Measurements from ENCODE around the gene VTN.

Gene VTN

DNA sequence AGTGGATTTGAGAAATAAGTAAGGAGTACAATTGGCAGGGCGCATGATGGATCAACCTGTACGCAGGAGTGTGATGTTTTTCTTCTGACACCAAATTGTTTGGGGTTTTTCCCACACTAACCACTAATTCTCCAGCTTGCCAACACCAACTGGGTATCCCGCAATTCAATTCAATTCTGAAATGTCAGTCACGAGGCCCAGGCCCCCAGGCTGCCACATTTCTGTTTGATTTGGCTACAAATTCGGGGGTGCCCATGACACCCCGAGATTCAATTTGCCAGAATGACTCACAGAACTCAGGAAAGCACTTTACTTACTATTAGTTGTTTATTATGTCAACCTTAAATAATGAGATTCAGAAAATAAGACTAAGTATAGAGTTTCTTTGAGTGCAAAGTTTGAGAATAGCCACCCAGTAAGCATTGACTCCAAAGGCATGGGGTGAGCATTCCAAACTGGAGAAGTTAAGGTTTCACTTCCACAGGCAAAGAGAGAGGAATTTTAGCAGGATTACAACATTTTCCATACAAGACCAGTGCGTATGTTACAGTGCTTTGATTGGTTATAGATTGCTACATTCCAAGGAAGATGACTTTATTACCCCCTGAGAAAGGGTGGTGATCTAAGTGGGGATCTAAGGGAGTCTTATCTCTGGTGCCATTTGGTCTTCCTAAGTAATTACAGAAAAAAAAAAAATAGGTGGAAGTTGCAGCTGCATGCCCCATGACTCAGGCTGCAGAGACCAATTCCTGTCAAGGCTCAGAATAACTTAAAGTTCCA lies 24.4 kb upstream of the VTN start:
- no peak for DNase-seq

GRCh38 chr17:28392491-28392890 lies 22.4 kb upstream of the VTN start:
- DNase-seq = no peak

DNA sequence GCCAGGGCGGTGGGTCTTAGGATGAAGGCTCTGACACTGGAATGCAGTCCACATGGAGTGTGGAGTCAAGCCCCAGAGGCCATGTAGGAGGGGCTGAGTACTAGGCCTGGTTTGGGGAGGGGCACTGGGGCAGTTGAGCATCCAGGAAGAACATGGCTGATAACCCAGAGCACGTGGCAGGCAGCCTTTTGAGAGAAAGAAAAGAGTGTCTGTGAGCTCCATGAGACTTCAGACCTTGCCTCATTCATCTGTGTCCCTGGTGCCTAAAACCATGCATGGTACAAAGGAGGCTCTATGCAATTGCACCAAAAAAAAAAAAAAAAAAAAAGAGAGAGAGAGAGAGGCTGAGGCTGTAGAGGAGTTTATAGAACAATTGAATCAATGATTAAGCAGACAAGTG lies 21.3 kb upstream of the VTN start:
- no peak for DNase-seq

GRCh38 chr17:28390984-28391383 lies 20.9 kb upstream of the VTN start:
- no peak for DNase-seq

DNA sequence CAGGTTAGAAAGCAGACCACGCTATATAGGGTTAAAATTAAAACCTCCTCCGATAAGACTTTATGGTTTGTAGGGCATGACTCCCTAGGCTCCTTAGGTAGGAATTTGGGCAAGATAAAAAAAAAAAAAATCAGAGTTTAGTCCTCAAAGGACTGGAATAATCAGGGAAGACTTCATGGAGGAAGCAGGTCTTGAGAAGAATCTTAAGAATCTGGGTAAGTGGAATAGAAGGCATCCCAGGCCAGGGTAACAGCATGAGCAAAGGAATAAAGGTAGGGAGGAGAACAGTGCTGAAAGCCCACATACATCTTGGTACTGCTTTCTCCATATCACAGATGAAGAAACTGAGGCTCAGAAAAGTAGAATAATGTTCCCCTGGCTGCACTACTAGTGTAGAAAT lies 20.5 kb upstream of the VTN start:
- no peak for DNase-seq

DNA sequence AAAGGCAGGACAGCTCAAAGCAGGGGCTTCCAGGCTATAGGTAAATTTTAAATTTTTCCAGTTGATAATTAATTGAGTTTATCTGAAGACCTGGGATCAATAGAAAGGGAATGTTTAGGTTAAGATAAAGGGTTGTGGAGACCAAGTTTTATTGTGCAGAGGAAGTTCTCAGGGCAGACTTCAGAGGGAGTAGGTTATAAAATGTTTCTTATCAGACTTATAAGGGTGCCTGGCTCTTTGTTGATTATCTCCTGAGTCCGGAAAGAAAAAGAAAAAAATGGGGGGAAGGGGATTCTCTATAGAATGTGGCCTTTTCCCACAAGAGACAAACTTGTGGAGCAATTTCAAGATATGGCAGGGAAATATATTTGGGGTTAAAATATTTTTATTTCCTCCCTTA lies 20.0 kb upstream of the VTN start:
- DNase-seq = no peak

GRCh38 chr17:28388106-28388505 lies 18.0 kb upstream of the VTN start:
- DNase-seq = no peak

DNA sequence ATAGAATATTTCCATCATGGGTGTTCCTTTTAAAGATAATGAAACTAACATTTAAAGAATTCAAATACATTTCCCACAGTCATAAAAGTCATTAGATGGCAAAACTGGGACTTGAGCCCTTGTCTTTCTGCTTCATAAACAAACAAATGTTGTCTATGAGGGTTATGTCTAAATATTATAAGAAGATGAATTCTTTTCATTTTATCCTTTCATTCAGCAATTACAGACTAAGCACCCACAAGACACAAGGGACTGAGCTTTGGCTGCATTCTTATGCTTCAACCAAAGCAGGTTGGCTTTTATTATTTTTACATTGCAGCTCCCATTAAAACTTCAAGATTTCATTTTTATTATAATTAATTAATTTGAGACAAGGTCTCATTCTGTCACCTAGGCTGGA lies 16.3 kb upstream of the VTN start:
- DNase-seq = no peak

- peak; percentile 30 for DNase-seq
Observed at GRCh38 chr17:28385406-28385805, 15.3 kb upstream of the VTN start.

DNA sequence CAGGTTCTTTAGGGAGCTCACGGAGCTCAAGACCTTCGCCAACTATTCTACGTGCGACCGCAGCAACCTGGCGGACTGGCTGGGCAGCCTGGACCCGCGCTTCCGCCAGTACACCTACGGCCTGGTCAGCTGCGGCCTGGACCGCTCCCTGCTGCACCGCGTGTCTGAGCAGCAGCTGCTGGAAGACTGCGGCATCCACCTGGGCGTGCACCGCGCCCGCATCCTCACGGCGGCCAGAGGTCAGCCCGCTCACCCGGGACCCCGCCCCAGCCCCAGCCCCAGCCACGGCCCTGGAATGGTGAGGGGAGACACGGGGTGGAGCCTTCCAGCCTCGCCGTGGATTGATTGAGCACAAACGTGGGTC lies 14.9 kb upstream of the VTN start:
- DNase-seq = no peak

DNA sequence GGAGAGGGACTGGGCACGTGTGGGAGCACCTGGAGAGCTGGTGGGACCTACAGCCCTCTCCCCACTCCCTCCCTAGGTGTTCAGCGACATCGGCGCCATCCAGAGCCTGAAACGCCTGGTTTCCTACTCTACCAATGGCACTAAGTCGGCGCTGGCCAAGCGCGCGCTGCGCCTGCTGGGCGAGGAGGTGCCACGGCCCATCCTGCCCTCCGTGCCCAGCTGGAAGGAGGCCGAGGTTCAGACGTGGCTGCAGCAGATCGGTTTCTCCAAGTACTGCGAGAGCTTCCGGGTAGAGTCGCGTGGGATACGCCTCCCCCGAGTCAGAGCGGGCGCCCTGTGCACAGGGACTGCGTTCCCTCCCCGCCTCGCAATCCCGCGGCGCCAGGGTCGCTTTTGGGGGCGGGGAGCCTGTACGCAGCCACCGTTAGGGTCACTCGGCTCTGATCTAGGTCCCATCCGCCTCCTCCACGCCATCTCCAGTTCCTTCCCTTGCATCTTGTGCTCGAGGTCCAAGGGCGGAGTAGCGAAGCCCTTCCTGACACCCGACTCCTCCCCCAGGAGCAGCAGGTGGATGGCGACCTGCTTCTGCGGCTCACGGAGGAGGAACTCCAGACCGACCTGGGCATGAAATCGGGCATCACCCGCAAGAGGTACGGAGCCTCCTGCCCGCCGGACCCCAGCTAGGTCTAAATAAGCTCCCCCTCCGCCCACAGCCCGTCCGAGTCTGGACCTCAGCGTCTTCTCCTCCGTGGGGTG lies 14.4 kb upstream of the VTN start:
- peak; percentile 74 for DNase-seq

DNA sequence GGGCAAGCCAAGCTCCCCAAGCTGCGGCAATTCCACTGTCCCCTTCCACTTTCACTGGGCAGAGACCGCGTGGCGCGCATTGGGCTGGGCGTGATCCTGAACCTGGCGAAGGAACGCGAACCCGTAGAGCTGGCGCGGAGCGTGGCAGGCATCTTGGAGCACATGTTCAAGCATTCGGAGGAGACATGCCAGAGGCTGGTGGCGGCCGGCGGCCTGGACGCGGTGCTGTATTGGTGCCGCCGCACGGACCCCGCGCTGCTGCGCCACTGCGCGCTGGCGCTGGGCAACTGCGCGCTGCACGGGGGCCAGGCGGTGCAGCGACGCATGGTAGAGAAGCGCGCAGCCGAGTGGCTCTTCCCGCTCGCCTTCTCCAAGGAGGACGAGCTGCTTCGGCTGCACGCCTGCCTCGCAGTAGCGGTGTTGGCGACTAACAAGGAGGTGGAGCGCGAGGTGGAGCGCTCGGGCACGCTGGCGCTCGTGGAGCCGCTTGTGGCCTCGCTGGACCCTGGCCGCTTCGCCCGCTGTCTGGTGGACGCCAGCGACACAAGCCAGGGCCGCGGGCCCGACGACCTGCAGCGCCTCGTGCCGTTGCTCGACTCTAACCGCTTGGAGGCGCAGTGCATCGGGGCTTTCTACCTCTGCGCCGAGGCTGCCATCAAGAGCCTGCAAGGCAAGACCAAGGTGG lies 11.2 kb upstream of the VTN start:
- peak; percentile 48 for DNase-seq

DNA sequence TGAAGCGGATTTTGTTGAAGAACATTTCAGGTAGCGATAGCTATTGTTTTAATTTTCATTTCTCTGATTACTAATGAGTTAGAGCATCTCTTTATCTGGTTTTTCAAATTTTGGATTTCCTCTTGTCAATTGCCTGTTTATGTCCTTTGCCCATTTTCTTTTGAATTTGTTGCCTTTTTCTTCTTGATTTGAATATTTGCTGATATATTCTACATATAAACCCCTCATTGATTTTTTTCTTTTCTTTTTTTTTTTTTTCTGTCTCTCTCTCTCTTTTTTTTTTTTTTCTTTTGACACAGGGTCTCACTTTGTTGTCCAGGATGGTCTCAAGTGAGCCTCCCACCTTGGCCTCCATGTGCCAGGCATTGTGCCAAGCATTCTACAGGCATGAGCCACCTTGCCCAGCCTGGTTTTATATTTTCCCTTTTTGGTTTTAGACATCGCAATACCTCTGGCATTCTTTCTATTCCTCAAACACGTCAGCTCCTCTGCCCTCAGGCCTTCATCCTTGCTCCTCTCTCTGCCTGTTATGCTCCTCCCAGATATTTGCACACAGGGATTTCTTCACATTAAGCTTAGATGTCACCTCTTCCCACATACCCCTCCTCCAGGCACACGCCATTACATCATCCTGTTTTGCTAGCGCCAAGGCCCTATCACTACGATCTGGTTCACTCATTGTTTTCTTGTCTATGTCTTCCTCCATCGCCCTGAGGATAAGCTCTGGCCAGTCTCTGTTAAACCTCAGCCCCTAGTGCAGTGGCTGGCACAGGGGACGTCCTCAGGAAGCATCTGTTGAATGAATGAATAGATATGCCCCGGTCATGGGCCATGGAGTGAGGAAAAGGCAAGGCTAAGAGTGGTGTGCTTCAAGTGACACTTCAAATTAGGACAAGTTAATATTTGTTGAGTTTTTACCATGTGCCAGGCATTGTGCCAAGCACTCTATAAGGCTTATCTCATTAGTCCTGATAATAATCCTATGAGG lies 10.0 kb upstream of the VTN start:
- DNase-seq = no peak

- no peak for DNase-seq
Observed at GRCh38 chr17:28372945-28373274, 2.8 kb upstream of the VTN start.

GRCh38 chr17:28372203-28372944 lies 2.3 kb upstream of the VTN start:
- DNase-seq = peak; percentile 48

GRCh38 chr17:28371245-28372202 lies 1.4 kb upstream of the VTN start, which contains the start of gene SARM1:
TSS of gene SARM1 (plus strand) at chr17:28371694. CDS start at chr17:28372033, 339 bp downstream.
- peak; percentile 96 for DNase-seq

DNA sequence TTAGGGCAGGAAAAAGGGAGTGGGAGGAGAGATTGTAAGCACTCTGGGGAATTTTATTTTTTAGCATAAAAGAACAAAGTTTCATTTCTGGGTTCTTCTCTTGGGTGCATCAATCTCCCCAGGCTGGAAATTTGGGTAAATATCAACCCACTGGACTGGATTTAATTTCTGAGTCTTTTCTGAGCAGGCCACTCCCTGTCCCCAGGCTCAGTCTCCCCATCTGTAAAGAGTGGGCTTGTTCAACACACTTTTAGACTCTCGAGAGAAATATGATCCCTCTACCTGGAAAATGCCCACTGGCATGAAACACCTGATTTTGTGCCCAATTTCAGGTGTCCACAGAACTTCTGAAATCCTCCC lies 617 bp upstream of the VTN start:
- DNase-seq = no peak

DNA sequence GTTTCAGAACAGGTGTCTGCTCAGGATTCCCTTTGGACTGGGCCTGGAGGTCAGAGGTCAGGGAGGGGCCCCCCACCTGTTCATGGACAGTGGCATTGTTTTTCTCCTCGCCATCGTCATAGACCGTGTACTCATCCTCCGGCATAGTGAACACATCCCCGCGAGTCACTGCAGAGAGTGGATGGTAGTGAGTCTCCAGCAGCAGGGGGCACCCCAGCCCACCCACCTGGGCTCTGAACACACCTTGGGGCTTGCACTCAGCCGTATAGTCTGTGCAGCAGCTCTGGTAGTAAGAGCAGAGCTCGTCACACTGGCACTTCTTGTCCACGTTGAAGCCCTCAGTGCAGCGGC lies 448 bp downstream of the VTN start:
- no peak for DNase-seq

- no peak for DNase-seq
Observed at GRCh38 chr17:28368915-28369683, 1.0 kb downstream of the VTN start.

GRCh38 chr17:28368306-28368831 lies 1.7 kb downstream of the VTN start:
- no peak for DNase-seq
